HTR-8/SVneo (cell line): ENCODE measurements around the gene OR1D5.
"Not testable (repeated sequence)": the region's sequence is repeated elsewhere in the genome, so short reads cannot be mapped to it uniquely, and the experiment has no call there.

Experiments
- DNase-seq: peaks from one replicate; pipeline ENCODE4 v3.0.0; 2011; ENCODE audit warnings: low spot score, mixed read lengths; ENCODE audit not compliant: insufficient read length
- FAIRE-seq: peaks from 2 replicates; lab custom pipeline; 2011; peaks lifted over from hg19 to GRCh38; lab: Jason Lieb, UNC

OR1D5 gene

GRCh38 chr17:3063507-3063906, at the start of gene OR1D5:
Gene OR1D5, minus strand, starts transcription at chr17:3063607. Its CDS starts 0 bp downstream, at chr17:3063607.
- DNase-seq, FAIRE-seq: not testable (repeated sequence)

- FAIRE-seq = no peak
Measured at GRCh38 chr17:3104322-3104721, 40.9 kb upstream of the OR1D5 start, which contains the start of gene OR1D2. Gene OR1D2, minus strand, starts transcription at chr17:3104422. Its CDS starts 11,426 bp downstream, at chr17:3092996.

GRCh38 chr17:3073850-3074249, 10.4 kb upstream of the OR1D5 start:
- not testable (repeated sequence) for FAIRE-seq, DNase-seq

More at GRCh38 chr17:3104322-3104721, 40.9 kb upstream of the OR1D5 start, which contains the start of gene OR1D2:
- DNase-seq = no peak

GRCh38 chr17:3065192-3065591, 1.8 kb upstream of the OR1D5 start:
- FAIRE-seq = peak; percentile 31
- DNase-seq = not testable (repeated sequence)

GRCh38 chr17:3062824-3063377, 506 bp downstream of the OR1D5 start:
- FAIRE-seq = peak; percentile 60

GRCh38 chr17:3054868-3055267, 8.5 kb downstream of the OR1D5 start:
- DNase-seq, FAIRE-seq: not testable (repeated sequence)

More at GRCh38 chr17:3062824-3063377, 506 bp downstream of the OR1D5 start:
- DNase-seq = not testable (repeated sequence)

- DNase-seq (no peak), FAIRE-seq (no peak)
Measured at GRCh38 chr17:3049705-3050295, 13.6 kb downstream of the OR1D5 start.

GRCh38 chr17:3048727-3049471, 14.5 kb downstream of the OR1D5 start:
- FAIRE-seq (peak; percentile 95), DNase-seq (peak; percentile 97)

- FAIRE-seq (no peak), DNase-seq (no peak)
Measured at GRCh38 chr17:3046753-3047152, 16.7 kb downstream of the OR1D5 start.

GRCh38 chr17:3043737-3044365, 19.6 kb downstream of the OR1D5 start:
- FAIRE-seq = no peak
- DNase-seq = no peak

GRCh38 chr17:3040882-3041281, 22.5 kb downstream of the OR1D5 start:
- DNase-seq (no peak), FAIRE-seq (no peak)

- FAIRE-seq = no peak
Measured at GRCh38 chr17:3039736-3040135, 23.7 kb downstream of the OR1D5 start.

GRCh38 chr17:3038941-3039340, 24.5 kb downstream of the OR1D5 start:
- DNase-seq (no peak), FAIRE-seq (no peak)

More at GRCh38 chr17:3039736-3040135, 23.7 kb downstream of the OR1D5 start:
- DNase-seq = no peak

GRCh38 chr17:3037259-3037658, 26.1 kb downstream of the OR1D5 start:
- DNase-seq = no peak
- no peak for FAIRE-seq

- DNase-seq (no peak), FAIRE-seq (no peak)
Measured at GRCh38 chr17:3036800-3037199, 26.6 kb downstream of the OR1D5 start.

GRCh38 chr17:3035968-3036280, 27.5 kb downstream of the OR1D5 start:
- FAIRE-seq (no peak), DNase-seq (no peak)

- no peak for DNase-seq
- no peak for FAIRE-seq
Measured at GRCh38 chr17:3035256-3035967, 28.0 kb downstream of the OR1D5 start.

GRCh38 chr17:3034578-3034920, 28.9 kb downstream of the OR1D5 start:
- FAIRE-seq = no peak
- no peak for DNase-seq

- FAIRE-seq (no peak), DNase-seq (no peak)
Measured at GRCh38 chr17:3033741-3034577, 29.4 kb downstream of the OR1D5 start.
